Tibial artery (tissue), 4 donors: ENCODE results near the gene PRKG1.

Experiments used
- DNase-seq, 2 donors: peaks; one replicate each; pipeline ENCODE4 v3.0.0-alpha.2; 2019
- H3K27ac ChIP-seq, 2 donors: fragments of 200-600 bp; sonication (generic) in 1 of 2; 1 replicate in 1 of 2; 2 replicates in 1 of 2; pipeline ENCODE4 v1.5.1; 2018 to 2019; ENCODE audit warnings: mild to moderate bottlenecking in 1 of 2
- H3K27me3 ChIP-seq, 2 donors: fragments of 200-600 bp; sonication (generic) in 1 of 2; one replicate each; pipeline versions ENCODE4 v1.5.1 to v1.6.0; 2016 to 2019
- H3K36me3 ChIP-seq, 3 donors: fragments of 200-600 bp; sonication (generic) in 2 of 3; one replicate each; pipeline ENCODE4 v1.5.1; 2016 to 2019; ENCODE audit warnings: mild to moderate bottlenecking in 2 of 3
- H3K4me1 ChIP-seq, 4 donors: fragments of 200-600 bp; sonication (generic) in 2 of 4; 1 replicate in 3 of 4; 2 replicates in 1 of 4; pipeline ENCODE4 v1.5.1; 2016 to 2019
- H3K4me3 ChIP-seq, 2 donors: fragments of 200-600 bp; sonication (generic) in 1 of 2; 1 replicate in 1 of 2; 2 replicates in 1 of 2; pipeline ENCODE4 v1.5.1; 2018 to 2019; ENCODE audit warnings: mild to moderate bottlenecking in 2 of 2
- H3K9me3 ChIP-seq, 3 donors: fragments of 200-600 bp; sonication (generic) in 1 of 3; one replicate each; pipeline ENCODE4 v1.5.1; 2016 to 2019
- CTCF ChIP-seq, 2 experiments: fragments of 200-600 bp in 1 of 2; fragments of 450-650 bp in 1 of 2; IDR thresholded peaks; one replicate each; pipeline ENCODE4 v1.5.1; 2017 to 2019; ENCODE audit warnings: antibody characterized with exemption in 2 of 2, mild to moderate bottlenecking in 1 of 2, moderate library complexity in 1 of 2
- intact Hi-C: fragments of 100-400 bp; cut with DNase I; formaldehyde crosslinking; loops from one replicate; pipeline ENCODE4 v1.15.0; 2023; ENCODE audit warnings: low total_unique reads

PRKG1 gene

GRCh38 chr10:51427758-51428157, 353.5 kb downstream of the PRKG1 start:
- Histone ChIP-seq H3K27me3 (no peaks in the 10 kb centered on the region), H3K36me3 (no peaks in the 10 kb centered on the region), H3K9me3 (no peaks in the 10 kb centered on the region), H3K4me1 (peaks cover 0 to 65% (median 7%) of the 10 kb centered on the region in 4 donors), H3K27ac (no peak overlapping the region), H3K4me3 (no peak overlapping the region)
- no peak for TF ChIP-seq CTCF (IDR thresholded peaks at IDR 0.05)
- DNase-seq: no peak
- intact Hi-C loops: loop anchor here (10.0 kb wide), 1 partner anchor 353 kb away; the partner anchor contains the start of gene PRKG1

- Histone ChIP-seq H3K27me3 (no peaks in the 10 kb centered on the region), H3K27ac (no peak overlapping the region), H3K4me1 (peaks cover 0 to 67% (median 5%) of the 10 kb centered on the region in 4 donors), H3K36me3 (no peaks in the 10 kb centered on the region), H3K9me3 (no peaks in the 10 kb centered on the region), H3K4me3 (no peak overlapping the region)
- TF ChIP-seq CTCF (IDR thresholded peaks at IDR 0.05): no peak
- DNase-seq: no peak
- intact Hi-C loops: no loop called here
Measured at GRCh38 chr10:51430506-51430905, 356.2 kb downstream of the PRKG1 start.

GRCh38 chr10:51433949-51434475, 359.7 kb downstream of the PRKG1 start:
- Histone ChIP-seq H3K27ac (no peak overlapping the region), H3K4me3 (no peak overlapping the region), H3K4me1 (peaks cover 0 to 49% (median 6%) of the 10 kb centered on the region in 4 donors), H3K9me3 (no peaks in the 10 kb centered on the region), H3K27me3 (no peaks in the 10 kb centered on the region), H3K36me3 (no peaks in the 10 kb centered on the region)
- DNase-seq: no peak
- intact Hi-C loops: no loop called here
- TF ChIP-seq CTCF (IDR thresholded peaks at IDR 0.05): no peak

DNA sequence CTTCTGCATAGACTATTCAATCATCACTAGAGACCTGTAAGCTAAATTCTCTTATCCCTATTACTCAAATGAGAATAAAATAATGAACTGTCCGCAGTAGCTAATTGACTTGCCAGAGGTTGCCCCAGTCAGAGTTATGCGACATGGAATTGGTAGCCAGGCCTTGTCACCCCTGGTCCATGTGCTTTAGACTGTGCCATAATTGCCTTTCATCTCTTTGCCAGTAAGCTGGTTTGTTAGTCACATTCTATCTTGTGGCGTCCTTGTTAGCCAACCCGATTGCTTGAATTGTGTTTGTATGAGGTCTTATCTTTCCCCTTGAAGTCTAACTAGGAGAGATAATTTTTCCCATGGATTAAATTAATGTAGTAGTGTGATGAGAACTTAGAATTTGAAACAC, 362.5 kb downstream of the PRKG1 start:
- H3K27ac ChIP-seq: no peak overlapping the region
- intact Hi-C loops: no loop called here

GRCh38 chr10:51439645-51440044, 365.4 kb downstream of the PRKG1 start:
- no peak for TF ChIP-seq CTCF (IDR thresholded peaks at IDR 0.05)
- intact Hi-C loops: no loop called here

More for the DNA sequence above, 362.5 kb downstream of the PRKG1 start:
- Histone ChIP-seq H3K9me3 (no peaks in the 10 kb centered on the region), H3K27me3 (no peaks in the 10 kb centered on the region), H3K4me1 (peaks cover 0 to 55% (median 9%) of the 10 kb centered on the region in 4 donors), H3K4me3 (no peak overlapping the region), H3K36me3 (no peaks in the 10 kb centered on the region)
- TF ChIP-seq CTCF (IDR thresholded peaks at IDR 0.05): no peak
- DNase-seq: no peak

DNA sequence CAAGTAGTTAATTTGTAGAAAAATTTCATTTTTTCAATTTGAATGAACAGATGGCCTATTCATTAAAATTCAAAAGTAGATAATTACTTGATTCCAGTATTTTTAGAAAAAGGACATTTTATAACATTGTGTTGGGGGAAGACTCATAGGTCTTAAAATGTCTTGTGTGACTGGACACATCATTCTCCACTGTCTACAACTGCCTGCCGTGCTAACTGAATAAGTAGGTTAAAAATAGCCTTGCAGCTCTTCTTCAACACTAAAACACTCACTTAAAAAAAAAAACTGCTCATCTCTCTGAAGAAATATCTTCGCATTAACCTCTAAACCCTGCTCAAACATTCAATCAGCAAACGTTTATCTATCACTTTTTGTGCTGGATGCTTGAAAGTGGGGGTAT, 371.3 kb downstream of the PRKG1 start:
- H3K4me3 ChIP-seq: no peak overlapping the region
- DNase-seq: no peak
- intact Hi-C loops: no loop called here
- H3K4me1 ChIP-seq: peaks cover 0 to 59% (median 3%) of the 10 kb centered on the region in 4 donors
- H3K36me3 ChIP-seq: no peaks in the 10 kb centered on the region
- no peaks in the 10 kb centered on the region for H3K27me3 ChIP-seq
- H3K27ac ChIP-seq: no peak overlapping the region
- H3K9me3 ChIP-seq: no peaks in the 10 kb centered on the region
- no peak for TF ChIP-seq CTCF (IDR thresholded peaks at IDR 0.05)

More at GRCh38 chr10:51439645-51440044, 365.4 kb downstream of the PRKG1 start:
- DNase-seq: no peak
- no peaks in the 10 kb centered on the region for H3K9me3 ChIP-seq
- no peaks in the 10 kb centered on the region for H3K27me3 ChIP-seq
- no peak overlapping the region for H3K27ac ChIP-seq
- no peak overlapping the region for H3K4me3 ChIP-seq
- peaks cover 0 to 54% (median 9%) of the 10 kb centered on the region in 4 donors for H3K4me1 ChIP-seq
- H3K36me3 ChIP-seq: no peaks in the 10 kb centered on the region
